Measurements from ENCODE around the gene MYL10. TPM values are rescaled to one million over a fixed set of nuclear protein-coding genes. Genes with fewer than 3 reads are reported as not detected.

Gene MYL10
- total RNA-seq, 1 experiment from 2014 or later, result not detected

DNA sequence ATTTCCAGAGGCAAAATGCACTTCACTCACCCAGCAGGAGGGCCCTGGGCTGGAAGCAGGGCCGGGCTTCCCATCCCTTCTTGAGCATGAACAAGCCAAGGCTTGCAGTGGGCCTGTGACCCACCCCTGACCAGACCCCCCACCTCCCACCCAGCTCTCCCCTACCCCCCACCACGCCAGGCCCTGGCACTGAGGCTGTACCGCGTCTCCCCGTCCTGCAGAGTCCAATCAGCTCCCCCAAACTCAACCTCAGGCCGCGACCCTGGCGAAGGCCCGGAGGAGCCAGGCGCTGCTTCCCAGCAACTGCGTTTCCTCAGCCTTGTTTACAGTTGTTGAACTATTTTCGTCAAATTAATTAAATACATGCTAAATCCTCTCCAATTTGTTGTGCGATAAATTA, 16.9 kb upstream of the MYL10 start:
- ATAC-seq, result no peak
- H3K9me3 ChIP-seq (ENCODE audit: control insufficient read depth in 1 of 2, insufficient read depth in 1 of 2, low read depth in 1 of 2, low read length in 2 of 2), result no peaks in the 10 kb centered on the region
- ChIA-PET CTCF (no interaction called here), RAD21 (ENCODE audit: low non-redundant PET in 1 of 2, low total read pairs in 2 of 2, uncharacterized antibody in 2 of 2, unreplicated experiment in 2 of 2) (no interaction called here), POLR2A (no interaction called here)
- no peaks in the 10 kb centered on the region for H3K79me2 ChIP-seq (ENCODE audit: insufficient read depth, low read length)
- H3K4me3 ChIP-seq (replicated peaks in 1 of 2; ENCODE audit: low read depth in 1 of 2, low read length in 2 of 2), result no peak overlapping the region
- no peak overlapping the region for H3K4me2 ChIP-seq (ENCODE audit: low read length)
- H3K27ac ChIP-seq (ENCODE audit: low read depth, low read length), result no peak overlapping the region
- H4K20me1 ChIP-seq (ENCODE audit: insufficient read depth), result no peaks in the 10 kb centered on the region
- H3K27me3 ChIP-seq (ENCODE audit: insufficient read depth, low read length), result no peaks in the 10 kb centered on the region
- intact Hi-C loops (cut with micrococcal nuclease), result no loop called here
- DNase-seq (ENCODE audit: low read depth, low spot score), result no peak
- H2AFZ ChIP-seq (ENCODE audit: low read depth, low read length, poor library complexity, severe bottlenecking), result no peak overlapping the region
- no peak overlapping the region for H3K9ac ChIP-seq (ENCODE audit: low read length)
- TF ChIP-seq POLR2AphosphoS5 (IDR thresholded peaks at IDR 0.05; ENCODE audit: low read depth, low read length), result no peak
- TF ChIP-seq, protein P1, sequence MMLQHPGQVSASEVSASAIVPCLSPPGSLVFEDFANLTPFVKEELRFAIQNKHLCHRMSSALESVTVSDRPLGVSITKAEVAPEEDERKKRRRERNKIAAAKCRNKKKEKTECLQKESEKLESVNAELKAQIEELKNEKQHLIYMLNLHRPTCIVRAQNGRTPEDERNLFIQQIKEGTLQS (IDR thresholded peaks at IDR 0.05), result no peak
- no peak for TF ChIP-seq JUND (IDR thresholded peaks at IDR 0.05)
- no peak for TF ChIP-seq RAD21 (IDR thresholded peaks at IDR 0.05; ENCODE audit: low read depth)
- no peak for TF ChIP-seq POLR2A (IDR thresholded peaks at IDR 0.05; ENCODE audit: borderline replicate concordance, extremely low read depth, insufficient read depth, insufficient read length)
- no peak for TF ChIP-seq YY1 (IDR thresholded peaks at IDR 0.05; ENCODE audit: extremely low read depth, insufficient replicate concordance, low read depth, low read length)
- no peak for TF ChIP-seq EGR1 (IDR thresholded peaks at IDR 0.05; ENCODE audit: low read depth)
- TF ChIP-seq CBX3 (IDR thresholded peaks at IDR 0.05; ENCODE audit: low read depth), result no peak
- TF ChIP-seq REST (IDR thresholded peaks at IDR 0.05; ENCODE audit: low read depth), result no peak
- TF ChIP-seq ZFX (IDR thresholded peaks at IDR 0.05), result no peak
- TF ChIP-seq FOSL1 (IDR thresholded peaks at IDR 0.05; ENCODE audit: low read depth), result no peak
- no peak for TF ChIP-seq SIN3A (IDR thresholded peaks at IDR 0.05; ENCODE audit: low read depth)
- H3K36me3 ChIP-seq (ENCODE audit: control insufficient read depth in 1 of 2, insufficient read depth in 2 of 2, low read length in 2 of 2), result no peaks in the 10 kb centered on the region
- no peaks in the 10 kb centered on the region for H3K4me1 ChIP-seq (ENCODE audit: control insufficient read depth in 1 of 2, insufficient read depth in 2 of 2, low read length in 2 of 2)
- no peaks in the 10 kb centered on the region for H3K9me2 ChIP-seq (ENCODE audit: insufficient read depth)
- BruUV-seq (replicated peaks), result no TSS peak
